GM18507 (cell line): ENCODE results near the gene USP24.

Experiments used
- DNase-seq: peaks from one replicate; pipeline ENCODE4 v3.0.0; 2011; ENCODE audit warnings: low read depth; ENCODE audit not compliant: insufficient read length; ENCODE audit errors: extremely low spot score
- FAIRE-seq: peaks from 2 replicates; lab custom pipeline; 2011; peaks lifted over from hg19 to GRCh38; lab: Jason Lieb, UNC

The USP24 gene

GRCh38 chr1:55215194-55216021 lies at the start of gene USP24:
Gene USP24, minus strand, starts transcription at chr1:55215364. Its CDS starts 251 bp downstream, at chr1:55215113.
- DNase-seq (peak; percentile 74), FAIRE-seq (peak; percentile 60)

DNA sequence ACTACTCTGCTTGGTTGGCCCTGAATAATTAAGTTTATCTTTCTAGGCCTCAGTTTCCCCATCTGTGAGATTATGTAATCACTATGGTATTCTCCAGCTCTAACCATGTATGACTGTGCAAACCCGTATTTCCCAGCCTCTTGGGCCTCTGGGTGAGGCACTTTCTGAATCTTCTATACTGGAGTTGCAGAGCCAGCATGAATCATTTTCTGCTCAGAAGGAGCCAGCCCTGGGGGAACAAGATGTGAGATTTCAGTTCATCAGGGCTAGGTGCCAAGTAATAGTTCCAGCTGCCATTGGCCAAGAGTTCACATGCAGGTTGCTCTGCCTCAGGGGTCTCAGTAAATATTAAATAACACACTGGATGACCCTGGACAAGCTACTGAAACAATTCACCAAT lies 47.7 kb upstream of the USP24 start:
- no peak for FAIRE-seq
- DNase-seq, result no peak

GRCh38 chr1:55259911-55260609 lies 44.9 kb upstream of the USP24 start:
- FAIRE-seq, result peak; percentile 78
- no peak for DNase-seq

GRCh38 chr1:55257958-55258357 lies 42.8 kb upstream of the USP24 start:
- FAIRE-seq (peak; percentile 78), DNase-seq (no peak)

- DNase-seq (no peak), FAIRE-seq (no peak)
Measured at GRCh38 chr1:55255901-55256300, 40.7 kb upstream of the USP24 start.

GRCh38 chr1:55252942-55253589 lies 37.9 kb upstream of the USP24 start:
- peak; percentile 47 for FAIRE-seq
- DNase-seq, result no peak

GRCh38 chr1:55250399-55251075 lies 35.4 kb upstream of the USP24 start:
- no peak for FAIRE-seq
- no peak for DNase-seq

GRCh38 chr1:55249646-55250398 lies 34.7 kb upstream of the USP24 start:
- no peak for FAIRE-seq
- DNase-seq, result no peak

- DNase-seq (no peak), FAIRE-seq (no peak)
Measured at GRCh38 chr1:55246896-55247295, 31.7 kb upstream of the USP24 start.

GRCh38 chr1:55246331-55246730 lies 31.2 kb upstream of the USP24 start:
- no peak for FAIRE-seq
- DNase-seq, result no peak

DNA sequence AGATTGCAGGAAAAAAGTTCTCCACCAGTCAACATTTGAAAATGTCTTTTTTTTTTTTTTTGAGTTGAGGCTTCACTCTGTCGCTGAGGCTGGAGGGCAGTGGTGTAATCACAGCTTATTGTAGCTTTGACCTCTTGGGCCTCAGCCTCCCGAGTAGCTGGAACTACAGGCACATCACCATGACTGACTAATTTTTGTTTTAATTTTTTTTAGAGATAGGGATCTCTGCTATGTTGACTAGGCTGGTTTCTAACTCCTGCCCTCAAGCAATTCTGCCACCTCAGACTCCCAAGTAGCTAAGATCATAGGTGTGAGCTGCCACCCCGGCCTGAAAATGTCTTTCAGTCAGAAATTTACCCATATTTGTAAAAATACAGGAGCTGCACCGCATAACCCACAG lies 30.6 kb upstream of the USP24 start:
- DNase-seq, result no peak
- no peak for FAIRE-seq

- DNase-seq, result no peak
Measured at GRCh38 chr1:55244476-55245099, 29.4 kb upstream of the USP24 start.

DNA sequence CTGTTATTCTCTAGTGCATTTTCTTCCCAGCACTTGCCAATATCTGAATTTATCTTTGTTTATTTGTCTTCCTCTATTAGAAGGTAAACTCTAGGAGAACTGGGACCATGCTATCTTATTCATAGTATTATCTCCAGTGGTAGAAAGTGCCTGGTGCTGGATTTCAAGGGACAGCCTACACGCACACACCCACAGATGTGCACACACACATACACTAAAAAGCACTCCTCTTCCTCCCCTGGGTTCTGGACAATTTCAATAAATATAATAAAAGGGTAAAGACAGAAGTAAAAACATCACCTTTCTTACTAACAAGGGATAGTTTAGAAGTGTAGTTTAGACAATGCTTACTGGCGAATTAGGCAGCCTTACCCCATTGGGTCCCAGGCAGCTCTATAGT lies 28.5 kb upstream of the USP24 start:
- FAIRE-seq, result no peak
- DNase-seq, result no peak

More at GRCh38 chr1:55244476-55245099, 29.4 kb upstream of the USP24 start:
- no peak for FAIRE-seq

- FAIRE-seq (no peak), DNase-seq (no peak)
Measured at GRCh38 chr1:55239548-55239947, 24.4 kb upstream of the USP24 start.

DNA sequence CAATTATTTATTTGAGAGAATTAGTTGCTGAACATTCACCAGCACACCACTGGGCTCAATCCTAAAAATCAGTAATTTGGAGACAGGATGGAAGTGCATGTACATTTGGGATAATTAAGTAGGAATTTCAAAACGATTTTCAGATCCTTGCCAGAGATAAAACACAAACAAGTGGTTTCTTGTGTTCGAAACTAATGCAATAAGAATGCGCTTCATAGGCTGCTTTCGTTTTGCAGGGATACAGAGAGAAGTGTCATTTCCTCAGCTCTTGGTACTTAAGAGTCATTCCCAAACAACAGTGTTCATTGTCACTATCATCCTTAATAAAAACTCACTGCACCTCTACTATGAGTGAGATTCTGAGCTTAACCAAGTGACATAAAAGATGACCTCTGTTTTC lies 20.6 kb upstream of the USP24 start:
- DNase-seq, result no peak
- no peak for FAIRE-seq

- DNase-seq (no peak), FAIRE-seq (no peak)
Measured at GRCh38 chr1:55234016-55234415, 18.9 kb upstream of the USP24 start.

DNA sequence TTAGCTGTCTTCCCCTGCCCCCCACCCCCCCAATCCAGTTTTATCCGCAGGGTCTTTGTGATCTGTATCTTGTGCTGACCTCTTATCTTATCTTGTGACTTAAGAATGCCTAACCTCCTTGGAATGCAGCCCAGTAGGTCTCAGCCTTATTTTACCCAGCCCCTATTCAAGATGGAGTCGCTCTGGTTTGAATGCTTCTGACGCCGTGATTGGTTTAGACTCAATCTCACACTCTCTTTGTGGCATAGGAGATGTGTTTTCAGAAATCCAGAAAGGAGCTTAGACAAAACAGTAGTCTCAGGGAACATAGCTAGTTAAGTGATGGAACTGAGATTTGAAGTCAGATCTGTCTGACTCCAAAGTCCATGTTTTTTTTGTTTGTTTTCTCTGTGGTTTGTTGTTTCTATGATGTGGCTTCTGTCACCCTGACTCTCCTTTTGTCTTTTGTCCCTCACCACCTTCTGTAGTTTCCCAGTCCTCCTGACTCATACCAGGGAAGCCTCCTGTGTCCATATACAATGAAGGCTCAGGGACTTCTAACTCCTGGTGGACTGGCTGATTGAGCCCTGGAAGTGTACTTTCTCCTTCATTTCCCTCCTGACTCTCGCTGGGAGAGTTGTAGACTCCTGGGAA lies 18.1 kb upstream of the USP24 start:
- DNase-seq (no peak), FAIRE-seq (no peak)

- FAIRE-seq (no peak), DNase-seq (no peak)
Measured at GRCh38 chr1:55232448-55233144, 17.4 kb upstream of the USP24 start.
